SKM-1 (cell line): ENCODE results near the gene TSPEAR.

Source experiments
- DNase-seq: peaks from one replicate; lab custom pipeline; 2025; ENCODE audit not compliant: unreplicated experiment; lab: John Stamatoyannopoulos, UW

The TSPEAR gene

GRCh38 chr21:44520326-44521300 lies 190.8 kb downstream of the TSPEAR start:
- no peak for DNase-seq

GRCh38 chr21:44519346-44520325 lies 191.7 kb downstream of the TSPEAR start:
- DNase-seq = no peak

DNA sequence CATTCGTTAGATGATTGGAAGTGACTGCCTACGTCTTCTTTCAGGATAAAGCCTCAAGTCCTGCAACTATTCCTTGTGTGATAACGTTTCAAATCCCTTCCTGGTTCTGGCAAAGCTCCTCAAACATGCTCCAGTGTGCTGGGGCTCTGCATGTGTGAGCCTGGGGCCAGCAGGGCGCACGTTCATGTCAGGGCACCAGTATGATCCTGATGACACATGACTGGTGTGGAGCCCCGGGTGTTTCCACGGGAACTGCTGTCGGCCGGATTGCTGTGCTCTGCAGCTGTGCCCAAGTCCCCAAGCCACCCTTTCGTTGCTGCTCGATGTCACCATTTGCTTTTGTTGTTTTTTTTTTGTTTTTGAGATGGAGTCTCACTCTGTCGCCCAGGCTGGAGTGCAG lies 192.7 kb downstream of the TSPEAR start:
- no peak for DNase-seq

DNA sequence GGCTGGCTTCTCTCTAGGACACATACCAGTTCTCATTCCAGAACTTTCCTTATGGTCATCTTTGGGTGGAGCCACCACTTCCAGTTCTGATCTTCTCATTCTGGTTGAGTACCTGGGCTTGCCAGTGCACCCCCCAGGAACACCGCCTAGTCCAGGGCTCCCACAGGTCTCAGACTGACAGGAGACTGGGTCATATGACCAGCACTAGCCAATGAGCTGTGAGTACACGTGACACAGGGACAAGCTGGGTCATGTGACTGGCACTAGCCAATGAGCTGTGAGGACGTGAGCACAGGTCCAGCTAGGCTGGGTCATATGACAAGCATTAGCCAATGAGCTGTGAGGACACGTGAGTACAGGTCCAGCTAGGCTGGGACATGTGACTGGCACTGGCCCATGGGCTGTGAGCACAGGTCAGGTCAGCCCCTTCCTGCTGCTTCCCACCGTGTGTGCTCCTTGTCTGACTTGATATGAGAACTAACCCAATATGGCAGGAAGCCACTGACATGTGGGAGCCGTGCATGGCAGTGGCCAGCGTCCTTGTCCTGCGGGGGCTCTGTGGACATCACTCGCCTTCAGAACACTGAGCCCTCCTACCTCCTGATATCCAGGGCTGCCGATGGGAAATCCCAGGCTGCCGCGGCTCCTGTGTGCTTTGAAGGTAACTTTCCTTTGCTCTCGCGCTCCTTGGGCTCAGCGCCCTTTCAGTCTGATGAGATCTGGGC lies 194.0 kb downstream of the TSPEAR start:
- no peak for DNase-seq

- no peak for DNase-seq
Measured at GRCh38 chr21:44516828-44517174, 194.6 kb downstream of the TSPEAR start.

DNA sequence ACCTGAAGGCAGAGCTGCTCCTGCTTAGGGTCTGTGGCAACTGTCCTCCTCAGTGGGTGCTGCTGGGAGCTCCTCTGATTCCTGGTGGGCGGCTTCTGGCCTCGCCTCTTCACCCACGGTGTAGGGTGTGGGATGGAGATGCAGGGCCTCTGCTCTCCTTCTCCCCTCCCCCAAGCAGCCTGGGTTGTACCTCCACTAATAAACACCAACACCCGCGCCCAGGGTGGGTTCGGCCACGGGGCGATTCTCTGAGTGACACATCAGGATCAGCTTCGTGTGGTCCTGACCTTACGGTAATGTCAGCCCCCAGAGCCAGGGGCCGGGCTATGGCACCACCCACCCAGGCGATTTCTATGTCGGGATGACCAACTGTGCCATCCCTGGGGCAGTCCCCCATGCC lies 195.0 kb downstream of the TSPEAR start:
- no peak for DNase-seq

- DNase-seq = no peak
Measured at GRCh38 chr21:44515359-44516165, 195.8 kb downstream of the TSPEAR start.

DNA sequence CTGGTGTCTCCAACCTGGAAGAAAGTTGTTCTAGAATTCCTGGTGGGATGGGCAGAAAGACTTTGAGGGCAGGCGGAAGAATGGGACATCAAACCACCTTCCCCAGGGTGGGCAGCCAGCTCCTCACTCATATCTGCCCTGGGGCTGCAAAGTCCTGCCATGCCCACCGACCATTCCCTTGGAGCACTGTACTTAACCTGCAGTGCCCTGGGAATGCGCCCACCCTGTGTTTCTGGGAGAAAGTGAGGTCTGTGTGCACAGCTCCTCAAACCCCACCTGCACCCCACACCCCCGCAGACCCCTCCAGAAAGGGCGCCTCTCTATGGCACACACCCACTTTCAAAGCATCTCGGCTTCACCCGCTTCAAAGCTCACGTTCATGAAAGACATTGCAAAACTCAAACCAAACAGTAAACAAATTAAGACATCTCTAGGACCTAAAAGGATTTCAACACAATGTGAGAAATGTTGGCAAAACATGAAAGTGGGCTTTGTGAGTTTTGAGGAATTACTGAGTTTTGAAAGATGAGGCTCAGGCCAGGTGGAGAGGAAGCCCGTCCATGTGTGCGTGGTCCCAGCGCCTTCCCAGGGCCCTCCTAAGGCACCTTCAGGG lies 196.5 kb downstream of the TSPEAR start:
- no peak for DNase-seq

GRCh38 chr21:44514218-44514520 lies 197.2 kb downstream of the TSPEAR start:
- DNase-seq = no peak

GRCh38 chr21:44513389-44514217 lies 197.8 kb downstream of the TSPEAR start:
- DNase-seq = no peak

- no peak for DNase-seq
Measured at GRCh38 chr21:44512496-44513388, 198.6 kb downstream of the TSPEAR start.

- no peak for DNase-seq
Measured at GRCh38 chr21:44511938-44512275, 199.5 kb downstream of the TSPEAR start.

- no peak for DNase-seq
Measured at GRCh38 chr21:44511219-44511937, 200.0 kb downstream of the TSPEAR start.

DNA sequence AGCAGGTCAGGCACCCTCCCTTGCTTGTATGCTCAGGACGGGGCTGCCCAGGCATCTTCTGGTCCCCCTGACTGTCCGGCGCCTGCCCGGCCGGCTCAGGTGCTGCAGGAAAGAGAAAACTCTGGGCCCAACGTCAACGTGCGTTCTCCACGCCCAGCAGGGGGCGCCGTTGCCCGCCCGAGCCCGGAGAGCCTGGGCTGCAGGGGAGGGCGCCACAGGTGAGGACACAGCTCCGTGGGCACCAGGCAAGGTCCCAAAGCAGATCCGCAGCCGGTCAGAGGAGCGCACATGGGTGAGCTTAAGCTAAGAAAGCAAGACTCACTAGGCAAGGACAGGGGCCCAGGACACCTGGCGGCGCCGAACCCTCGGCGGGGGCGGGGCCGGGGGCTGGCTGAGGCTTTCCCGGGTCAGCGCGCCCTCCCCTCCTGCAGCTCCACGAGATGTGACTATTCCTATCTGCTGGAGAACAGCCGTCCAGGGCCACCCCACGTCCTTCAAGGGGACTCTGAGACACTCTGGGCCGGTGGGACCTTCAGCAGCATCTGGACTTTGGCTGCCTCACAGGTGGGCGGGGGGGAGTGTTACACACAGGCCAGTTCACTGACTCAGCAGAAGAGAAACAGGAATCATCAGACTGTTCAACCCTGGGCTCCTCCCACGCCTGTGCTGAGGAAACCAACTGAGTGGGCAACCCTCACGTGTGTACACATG lies 200.7 kb downstream of the TSPEAR start:
- peak; percentile 51 for DNase-seq

DNA sequence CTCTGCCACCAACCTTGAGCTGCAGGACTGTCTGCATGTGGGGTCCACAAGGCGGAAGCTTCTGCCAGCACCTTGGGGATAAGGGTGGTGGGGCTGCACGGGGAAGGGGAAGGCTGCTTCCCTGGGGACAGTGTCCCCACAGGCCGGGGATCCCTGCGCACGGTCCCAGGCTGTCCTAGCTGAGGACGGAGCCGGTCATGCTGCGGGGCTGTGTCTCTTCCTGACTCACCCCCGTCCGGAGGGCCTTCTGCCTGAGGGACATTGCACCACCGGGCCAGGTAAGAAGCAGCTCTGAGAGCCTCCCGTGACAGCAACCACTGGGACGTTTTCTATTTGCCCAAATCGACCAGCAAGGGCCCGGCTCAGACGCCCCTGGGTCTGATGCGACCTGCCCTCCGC lies 201.3 kb downstream of the TSPEAR start:
- no peak for DNase-seq

DNA sequence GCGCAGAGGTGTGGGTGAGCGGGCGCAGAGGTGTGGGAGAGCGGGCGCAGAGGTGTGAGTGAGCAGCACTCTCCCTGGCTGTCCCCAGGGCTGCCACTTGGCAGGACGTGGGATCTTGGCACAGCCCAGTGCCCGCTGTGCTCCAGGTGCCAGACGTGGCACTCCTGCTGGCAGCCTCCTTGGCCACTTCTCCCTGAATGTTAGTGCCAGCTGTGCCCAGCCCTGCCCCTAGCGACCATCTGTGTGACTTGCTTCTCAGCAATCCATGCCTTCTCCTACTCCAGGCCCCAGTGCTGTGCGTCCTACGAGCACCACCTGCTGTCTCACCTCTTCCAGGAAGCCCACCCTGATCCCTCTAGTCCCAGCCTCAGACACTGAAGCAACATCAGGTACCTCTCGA lies 201.8 kb downstream of the TSPEAR start:
- DNase-seq = no peak
